ENCODE data around the gene KCNH2.
"Not testable (repeated sequence)": the region's sequence is repeated elsewhere in the genome, so short reads cannot be mapped to it uniquely, and the experiment has no call there.

The KCNH2 gene

GRCh38 chr7:151012031-151012692, 34.0 kb upstream of the KCNH2 start:
- no peak for DNase-seq

- not testable (repeated sequence) for DNase-seq
Measured at GRCh38 chr7:151011616-151012015, 33.5 kb upstream of the KCNH2 start.

DNA sequence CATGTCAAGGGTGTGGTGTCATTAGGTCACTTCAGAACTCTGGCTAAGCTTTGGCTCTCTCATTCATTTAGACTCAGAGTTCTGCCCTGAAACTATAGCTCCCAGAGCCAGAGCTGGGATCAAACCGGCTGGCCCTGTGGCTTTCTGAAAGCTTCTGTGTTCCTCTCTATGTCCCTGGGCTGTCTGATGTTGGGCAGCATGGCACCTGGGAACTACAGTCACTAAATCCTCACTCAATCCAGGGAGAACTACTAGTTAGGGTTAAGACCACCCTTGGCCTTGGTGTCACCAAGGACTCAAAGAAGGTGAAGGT, 32.9 kb upstream of the KCNH2 start:
- DNase-seq, result no peak

DNA sequence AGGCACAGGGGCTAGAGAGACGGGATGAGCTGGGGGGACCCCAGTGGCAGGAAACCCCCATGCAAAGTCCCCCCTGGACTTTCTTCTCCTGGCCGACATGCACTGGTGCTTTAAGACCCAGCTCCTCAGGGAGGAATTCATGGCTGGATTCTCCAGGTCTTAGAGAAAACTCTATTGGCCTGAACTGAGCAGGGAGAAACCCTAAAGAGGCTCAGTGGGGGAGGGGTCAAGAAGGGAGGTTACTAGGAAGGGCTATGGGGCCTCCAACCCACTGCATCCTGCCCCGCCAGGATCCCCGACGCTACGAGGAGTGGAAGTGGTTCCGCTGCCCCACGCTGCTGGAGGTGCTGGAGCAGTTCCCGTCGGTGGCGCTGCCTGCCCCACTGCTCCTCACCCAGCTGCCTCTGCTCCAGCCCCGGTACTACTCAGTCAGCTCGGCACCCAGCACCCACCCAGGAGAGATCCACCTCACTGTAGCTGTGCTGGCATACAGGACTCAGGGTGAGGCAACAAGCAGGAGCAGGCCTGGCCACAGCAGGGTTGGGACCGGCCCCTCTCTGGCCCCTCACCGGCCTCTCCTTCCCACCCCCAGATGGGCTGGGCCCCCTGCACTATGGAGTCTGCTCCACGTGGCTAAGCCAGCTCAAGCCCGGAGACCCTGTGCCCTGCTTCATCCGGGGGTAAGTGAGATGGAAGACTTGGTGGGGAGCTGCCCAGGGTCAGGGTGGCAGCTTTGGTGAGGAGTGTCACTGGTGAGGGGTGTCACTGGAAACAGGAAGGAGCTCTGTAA, 32.4 kb upstream of the KCNH2 start:
- DNase-seq, result no peak

DNA sequence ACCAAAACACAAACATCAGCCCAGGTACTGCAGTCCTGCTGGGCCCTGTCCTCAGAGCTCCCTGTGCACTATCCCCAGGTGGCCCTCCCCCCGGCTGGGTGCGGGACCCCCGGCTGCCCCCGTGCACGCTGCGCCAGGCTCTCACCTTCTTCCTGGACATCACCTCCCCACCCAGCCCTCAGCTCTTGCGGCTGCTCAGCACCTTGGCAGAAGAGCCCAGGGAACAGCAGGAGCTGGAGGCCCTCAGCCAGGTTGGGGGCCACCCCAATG, 31.9 kb upstream of the KCNH2 start:
- DNase-seq, result no peak

DNA sequence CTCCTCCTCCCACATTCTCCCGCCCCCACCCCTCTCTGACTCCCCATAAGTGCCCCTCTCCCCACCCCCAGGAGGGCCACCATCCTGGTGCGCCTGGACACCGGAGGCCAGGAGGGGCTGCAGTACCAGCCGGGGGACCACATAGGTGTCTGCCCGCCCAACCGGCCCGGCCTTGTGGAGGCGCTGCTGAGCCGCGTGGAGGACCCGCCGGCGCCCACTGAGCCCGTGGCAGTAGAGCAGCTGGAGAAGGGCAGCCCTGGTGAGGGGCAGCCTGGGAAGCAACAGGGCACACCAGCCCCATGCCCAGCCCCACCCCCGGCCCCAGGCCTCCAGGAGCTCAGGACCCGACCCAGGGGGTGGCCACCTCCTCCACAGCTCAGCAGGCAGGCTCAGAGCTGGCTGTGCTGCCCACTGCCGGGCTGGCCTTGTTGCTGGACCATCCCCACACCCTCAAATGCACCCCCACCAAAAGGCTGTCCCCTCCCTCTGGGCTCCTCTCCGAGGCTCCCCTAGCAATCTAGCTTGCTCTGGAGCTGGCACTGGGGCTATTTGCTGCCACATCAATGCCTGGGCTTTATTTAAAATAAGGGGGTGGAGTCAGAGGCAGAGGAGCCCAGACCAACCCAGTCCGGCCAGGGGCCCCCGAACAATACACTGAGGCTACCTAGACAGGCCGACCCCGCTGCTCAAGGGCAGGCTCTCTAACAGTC, 31.4 kb upstream of the KCNH2 start:
- DNase-seq, result no peak

DNA sequence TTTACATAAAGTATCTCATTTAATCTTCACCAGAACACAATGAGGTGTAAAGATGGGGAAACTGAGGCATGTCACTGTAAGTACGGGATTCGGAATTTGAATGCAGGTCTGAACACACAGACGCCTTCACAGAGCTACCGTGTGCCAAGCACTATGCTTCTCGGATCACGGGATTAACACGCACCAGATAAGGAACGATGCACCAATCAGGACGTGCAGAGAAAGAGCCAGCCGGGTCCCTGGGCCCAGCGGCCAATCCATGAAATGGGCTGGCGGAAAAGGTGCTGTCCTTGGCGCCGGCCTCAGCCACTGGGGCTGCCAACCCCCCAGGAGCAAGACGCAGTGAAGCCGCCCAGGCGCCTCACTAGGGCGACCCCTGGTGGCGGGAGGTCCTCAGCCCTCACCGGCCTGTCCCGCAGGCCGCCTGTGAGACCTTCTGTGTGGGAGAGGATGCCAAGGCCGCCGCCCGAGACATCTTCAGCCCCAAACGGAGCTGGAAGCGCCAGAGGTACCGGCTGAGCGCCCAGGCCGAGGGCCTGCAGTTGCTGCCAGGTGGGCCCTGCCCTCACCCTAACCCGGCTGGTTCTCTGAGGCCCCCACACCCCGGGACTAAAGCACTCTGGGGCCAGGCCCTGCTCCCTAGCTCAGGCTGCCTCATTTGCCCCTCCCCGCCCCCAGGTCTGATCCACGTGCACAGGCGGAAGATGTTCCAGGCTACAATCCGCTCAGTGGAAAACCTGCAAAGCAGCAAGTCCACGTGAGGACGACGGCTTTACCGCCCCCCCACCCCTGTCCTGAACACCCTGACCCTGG, 30.6 kb upstream of the KCNH2 start:
- no peak for DNase-seq

GRCh38 chr7:151008143-151008510, 30.0 kb upstream of the KCNH2 start:
- no peak for DNase-seq

- DNase-seq, result no peak
Measured at GRCh38 chr7:151007469-151007898, 29.4 kb upstream of the KCNH2 start.

DNA sequence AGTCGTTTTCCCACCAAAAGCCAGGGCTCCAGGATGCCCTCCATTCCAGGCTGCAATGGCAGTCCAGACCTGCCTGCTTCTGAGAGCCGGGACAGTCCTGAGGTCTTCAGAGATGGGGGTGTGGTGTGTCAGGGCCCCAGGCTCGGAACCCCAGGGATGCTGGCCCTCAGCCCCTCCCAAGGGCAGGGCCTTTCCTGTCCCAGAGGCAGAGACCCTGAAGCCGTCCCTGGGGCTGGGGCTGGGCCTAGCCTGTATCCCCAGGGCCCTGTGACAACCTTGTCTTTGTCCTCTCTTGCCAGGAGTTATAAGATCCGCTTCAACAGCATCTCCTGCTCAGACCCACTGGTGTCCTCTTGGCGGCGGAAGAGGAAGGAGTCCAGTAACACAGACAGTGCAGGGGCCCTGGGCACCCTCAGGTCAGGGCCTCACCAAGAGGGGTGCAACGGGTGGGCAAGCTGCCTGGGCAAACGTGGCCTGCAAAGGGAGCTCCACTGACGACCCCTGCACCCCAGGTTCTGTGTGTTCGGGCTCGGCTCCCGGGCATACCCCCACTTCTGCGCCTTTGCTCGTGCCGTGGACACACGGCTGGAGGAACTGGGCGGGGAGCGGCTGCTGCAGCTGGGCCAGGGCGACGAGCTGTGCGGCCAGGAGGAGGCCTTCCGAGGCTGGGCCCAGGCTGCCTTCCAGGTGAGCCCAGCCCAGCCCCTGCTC, 28.6 kb upstream of the KCNH2 start:
- no peak for DNase-seq

GRCh38 chr7:151005566-151005965, 27.4 kb upstream of the KCNH2 start:
- DNase-seq, result no peak

GRCh38 chr7:151003572-151003971, 25.5 kb upstream of the KCNH2 start:
- no peak for DNase-seq

DNA sequence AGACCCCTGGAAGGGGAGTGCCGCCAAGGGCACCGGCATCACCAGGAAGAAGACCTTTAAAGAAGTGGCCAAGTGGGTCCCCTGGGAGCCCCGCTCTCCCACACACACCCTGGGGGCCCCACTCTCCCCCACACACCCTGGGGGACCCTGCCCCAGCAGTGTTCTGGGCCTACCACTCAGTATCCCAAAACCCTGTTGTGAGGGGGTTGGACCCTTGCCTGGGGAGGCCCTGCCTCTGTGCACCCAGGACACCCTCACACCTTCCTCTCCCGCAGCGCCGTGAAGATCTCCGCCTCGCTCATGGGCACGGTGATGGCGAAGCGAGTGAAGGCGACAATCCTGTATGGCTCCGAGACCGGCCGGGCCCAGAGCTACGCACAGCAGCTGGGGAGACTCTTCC, 23.4 kb upstream of the KCNH2 start:
- no peak for DNase-seq

DNA sequence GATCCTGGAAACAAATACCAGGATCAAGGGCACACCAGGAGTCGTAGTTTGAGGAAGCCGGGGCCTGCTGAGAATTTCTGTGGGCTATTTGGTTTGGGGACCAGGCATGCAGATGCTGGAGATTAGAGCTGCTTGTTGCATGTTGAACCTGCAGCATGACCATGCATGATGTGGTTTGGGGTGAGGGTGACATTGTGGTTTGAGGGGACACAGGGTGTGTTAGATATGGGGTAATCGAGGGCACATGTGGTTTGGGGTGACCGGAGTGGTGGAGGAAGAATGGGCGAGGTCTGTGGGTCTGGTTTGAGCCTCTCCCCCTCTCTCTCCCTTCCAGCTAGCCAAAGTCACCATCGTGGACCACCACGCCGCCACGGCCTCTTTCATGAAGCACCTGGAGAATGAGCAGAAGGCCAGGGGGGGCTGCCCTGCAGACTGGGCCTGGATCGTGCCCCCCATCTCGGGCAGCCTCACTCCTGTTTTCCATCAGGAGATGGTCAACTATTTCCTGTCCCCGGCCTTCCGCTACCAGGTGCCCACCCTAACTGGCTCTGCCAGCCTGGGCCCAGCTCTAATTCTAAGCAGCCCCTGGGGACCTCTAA, 22.9 kb upstream of the KCNH2 start:
- no peak for DNase-seq

DNA sequence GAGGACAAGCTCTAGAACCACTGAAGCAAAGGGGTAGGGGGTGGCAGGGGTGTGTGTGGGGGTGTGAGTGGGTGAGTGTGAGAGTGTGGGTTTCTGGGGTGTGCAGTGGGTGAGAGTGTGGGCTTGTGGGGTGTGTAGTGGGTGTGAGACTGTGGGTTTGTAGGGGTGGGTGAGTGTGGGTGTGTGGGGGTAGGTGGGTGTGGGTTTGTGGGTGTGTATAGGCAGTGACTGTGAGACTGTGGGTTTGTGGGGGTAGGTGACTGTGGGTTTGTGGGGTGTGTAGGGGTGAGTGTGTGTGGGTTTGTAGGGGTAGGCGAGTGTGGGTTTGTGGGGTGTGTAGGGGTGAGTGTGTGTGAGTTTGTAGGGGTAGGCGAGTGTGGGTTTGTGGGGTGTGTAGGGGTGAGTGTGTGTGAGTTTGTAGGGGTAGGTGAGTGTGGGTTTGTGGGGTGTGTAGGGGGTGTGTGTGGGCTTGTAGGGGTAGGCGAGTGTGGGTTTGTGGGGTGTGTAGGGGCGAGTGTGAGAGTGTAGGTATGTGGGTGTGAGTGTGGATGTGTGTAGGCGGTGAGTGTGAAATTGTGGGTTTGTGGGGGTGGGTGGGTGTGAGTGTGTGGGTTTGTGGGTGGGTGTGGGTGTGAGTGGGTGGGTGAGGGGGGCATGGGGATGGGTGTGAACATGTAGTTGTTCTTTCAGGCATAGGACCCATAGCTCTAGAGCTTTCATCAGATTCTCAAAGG, 21.5 kb upstream of the KCNH2 start:
- no peak for DNase-seq

DNA sequence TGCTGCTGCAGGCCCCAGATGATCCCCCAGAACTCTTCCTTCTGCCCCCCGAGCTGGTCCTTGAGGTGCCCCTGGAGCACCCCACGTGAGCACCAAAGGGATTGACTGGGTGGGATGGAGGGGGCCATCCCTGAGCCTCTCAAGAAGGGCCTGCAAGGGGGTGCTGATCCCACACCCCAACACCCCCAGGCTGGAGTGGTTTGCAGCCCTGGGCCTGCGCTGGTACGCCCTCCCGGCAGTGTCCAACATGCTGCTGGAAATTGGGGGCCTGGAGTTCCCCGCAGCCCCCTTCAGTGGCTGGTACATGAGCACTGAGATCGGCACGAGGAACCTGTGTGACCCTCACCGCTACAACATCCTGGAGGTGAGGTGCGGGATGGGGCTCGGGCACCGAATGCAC, 20.9 kb upstream of the KCNH2 start:
- no peak for DNase-seq

GRCh38 chr7:150998341-150998740, 20.2 kb upstream of the KCNH2 start:
- no peak for DNase-seq

GRCh38 chr7:150997817-150998216, 19.7 kb upstream of the KCNH2 start:
- no peak for DNase-seq

DNA sequence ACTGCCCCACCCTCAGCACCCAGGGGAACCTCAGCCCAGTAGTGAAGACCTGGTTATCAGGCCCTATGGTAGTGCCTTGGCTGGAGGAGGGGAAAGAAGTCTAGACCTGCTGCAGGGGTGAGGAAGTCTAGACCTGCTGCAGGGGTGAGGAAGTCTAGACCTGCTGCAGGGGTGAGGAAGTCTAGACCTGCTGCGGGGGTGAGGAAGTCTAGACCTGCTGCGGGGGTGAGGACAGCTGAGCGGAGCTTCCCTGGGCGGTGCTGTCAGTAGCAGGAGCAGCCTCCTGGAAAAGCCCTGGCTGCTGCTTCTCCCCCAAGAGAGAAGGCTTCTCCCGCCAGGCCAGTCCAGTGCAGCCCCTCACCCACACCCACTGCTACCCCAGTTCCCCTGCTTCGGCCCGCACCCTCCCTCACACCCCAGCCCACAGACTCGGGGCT, 19.0 kb upstream of the KCNH2 start:
- DNase-seq, result no peak

DNA sequence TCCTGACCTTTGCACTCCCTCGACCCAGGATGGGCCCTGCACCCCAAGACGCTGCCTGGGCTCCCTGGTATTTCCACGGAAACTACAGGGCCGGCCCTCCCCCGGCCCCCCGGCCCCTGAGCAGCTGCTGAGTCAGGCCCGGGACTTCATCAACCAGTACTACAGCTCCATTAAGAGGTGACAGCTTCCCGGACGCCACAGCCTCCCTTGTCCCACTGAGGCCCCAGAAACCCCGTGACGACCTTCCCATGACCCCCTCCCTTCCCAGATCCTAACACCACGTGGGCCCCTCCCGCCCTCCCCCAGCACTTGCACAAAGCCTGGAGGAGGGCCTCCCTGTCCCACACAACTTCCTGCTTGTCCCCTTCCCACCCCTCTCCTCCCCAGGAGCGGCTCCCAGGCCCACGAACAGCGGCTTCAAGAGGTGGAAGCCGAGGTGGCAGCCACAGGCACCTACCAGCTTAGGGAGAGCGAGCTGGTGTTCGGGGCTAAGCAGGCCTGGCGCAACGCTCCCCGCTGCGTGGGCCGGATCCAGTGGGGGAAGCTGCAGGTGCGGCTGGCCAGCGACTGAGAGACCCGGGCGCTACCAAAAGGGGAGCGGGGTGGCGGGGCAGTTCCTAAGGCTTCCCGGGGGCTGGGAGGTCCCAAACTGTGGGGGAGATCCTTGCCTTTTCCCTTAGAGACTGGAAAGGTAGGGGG, 18.4 kb upstream of the KCNH2 start:
- DNase-seq, result no peak

DNA sequence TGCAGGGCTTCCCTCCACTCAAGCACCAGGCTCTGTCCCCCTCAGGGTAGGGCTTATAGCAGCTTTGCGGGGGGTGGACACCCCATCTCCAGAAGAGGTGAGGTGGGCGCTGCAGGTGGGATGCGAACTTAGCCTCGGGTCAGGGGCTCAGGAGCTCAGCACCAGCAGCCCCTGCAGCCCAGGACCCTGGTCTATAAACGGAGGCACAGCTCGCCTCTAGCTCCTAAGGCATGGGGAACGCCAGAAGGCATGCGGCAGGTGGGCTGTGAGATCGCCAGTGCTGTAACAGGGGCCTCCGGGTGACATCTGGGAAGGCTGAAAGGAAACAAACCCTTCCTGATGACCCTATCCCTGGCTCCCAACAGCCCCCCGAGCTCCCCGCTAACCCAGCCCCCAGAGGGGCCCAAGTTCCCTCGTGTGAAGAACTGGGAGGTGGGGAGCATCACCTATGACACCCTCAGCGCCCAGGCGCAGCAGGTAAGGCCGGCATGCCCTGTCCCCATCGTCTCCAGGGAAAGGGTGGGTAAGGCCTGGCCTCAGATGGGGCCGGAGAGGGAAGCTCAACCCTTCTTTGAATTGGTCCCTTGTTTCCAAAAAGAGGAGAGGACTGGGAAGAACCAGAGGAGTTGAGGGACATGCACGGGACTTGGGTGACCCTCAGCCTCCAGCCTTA, 16.9 kb upstream of the KCNH2 start:
- DNase-seq, result no peak

Measured in NCI-H1092 (cell line).